Prostate gland (tissue), 2 donors: Measurements from ENCODE around the gene AKAP13. TPM values are rescaled to one million over a fixed set of nuclear protein-coding genes. Genes with fewer than 3 reads are reported as not detected.

Experiments used
- DNase-seq: peaks from one replicate; pipeline ENCODE4 v3.0.0-alpha.2; 2019; ENCODE audit warnings: low spot score
- H3K27ac ChIP-seq, 2 donors: fragments of 200-600 bp; sonication (generic); 2 replicates each; pipeline ENCODE4 v1.5.1; 2017 to 2019
- H3K27me3 ChIP-seq: fragments of 200-600 bp; sonication (generic); replicated peaks from 2 replicates; pipeline ENCODE4 v1.5.1; 2019; ENCODE audit not compliant: insufficient read depth
- H3K36me3 ChIP-seq, 2 donors: fragments of 200-600 bp; sonication (generic); 1 replicate in 1 of 2; 2 replicates in 1 of 2; pipeline versions ENCODE4 v1.5.1 to v1.8.1; 2017 to 2019
- H3K4me1 ChIP-seq: fragments of 200-600 bp; sonication (generic); replicated peaks from 2 replicates; pipeline ENCODE4 v1.5.1; 2019
- H3K4me3 ChIP-seq, 2 donors: fragments of 200-600 bp; sonication (generic); 2 replicates each; pipeline ENCODE4 v1.5.1; 2017 to 2019
- H3K9me3 ChIP-seq: fragments of 200-600 bp; sonication (generic); 2 replicates; pipeline ENCODE4 v1.5.1; 2017
- POLR2A ChIP-seq: fragments of 450-650 bp; IDR thresholded peaks from one replicate; pipeline ENCODE4 v1.6.1; 2016; ENCODE audit warnings: antibody characterized with exemption, mild to moderate bottlenecking
- POLR2AphosphoS5 ChIP-seq: sonication (generic); formaldehyde crosslinking; IDR thresholded peaks from one replicate; pipeline ENCODE4 v1.6.1; 2017; ENCODE audit warnings: antibody characterized with exemption
- WGBS: methylation state at CpG from one replicate; pipeline ENCODE4 v1.1.5; 2018; 5-methylcytosine and 5-hydroxymethylcytosine counted together
- intact Hi-C: fragments of 100-400 bp; cut with DNase I; formaldehyde crosslinking; loops from one replicate; pipeline ENCODE4 v1.14.2; 2022
- total RNA-seq, 2 donors: library from RNA; depleted of rRNA; stranded (reverse); fragments of >200 nt; gene quantifications; one replicate each; pipeline ENCODE4 v1.1.0, GENCODE V29; 2016
- TF ChIP-seq, protein P1 (sequence below), 4 experiments: fragments of 200-600 bp in 2 of 4; fragments of 450-650 bp in 2 of 4; sonication (generic) in 2 of 4; IDR thresholded peaks; 1 replicate in 3 of 4; 2 replicates in 1 of 4; pipeline ENCODE4 v1.5.1; 2016 to 2019; ENCODE audit warnings: antibody characterized with exemption in 4 of 4, mild to moderate bottlenecking in 2 of 4, moderate library complexity in 2 of 4

AKAP13 gene
- total RNA-seq, 2 donors from 2014 or later, result 102 to 195 TPM

DNA sequence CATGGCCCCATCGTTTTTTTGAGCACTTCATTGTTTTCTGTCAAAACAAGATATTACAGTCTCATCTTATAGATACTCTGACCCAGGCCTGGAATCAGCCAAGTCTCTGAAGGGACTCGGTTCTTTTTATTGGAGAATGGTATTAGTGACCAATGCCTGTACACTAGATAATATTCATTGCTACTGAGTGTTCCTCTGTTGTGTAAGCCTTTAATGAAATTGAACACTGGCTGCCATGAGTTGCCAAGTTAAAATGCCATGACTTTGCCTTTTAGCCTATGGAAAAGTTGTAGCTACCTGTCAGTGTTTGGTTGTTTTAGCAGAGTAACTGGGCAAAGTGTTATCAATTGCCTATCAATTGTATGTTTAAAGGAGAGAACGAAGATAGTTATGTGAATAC lies 134.0 kb downstream of the AKAP13 start:
- no peak for TF ChIP-seq POLR2A
- no peak for TF ChIP-seq POLR2AphosphoS5
- TF ChIP-seq, protein P1, sequence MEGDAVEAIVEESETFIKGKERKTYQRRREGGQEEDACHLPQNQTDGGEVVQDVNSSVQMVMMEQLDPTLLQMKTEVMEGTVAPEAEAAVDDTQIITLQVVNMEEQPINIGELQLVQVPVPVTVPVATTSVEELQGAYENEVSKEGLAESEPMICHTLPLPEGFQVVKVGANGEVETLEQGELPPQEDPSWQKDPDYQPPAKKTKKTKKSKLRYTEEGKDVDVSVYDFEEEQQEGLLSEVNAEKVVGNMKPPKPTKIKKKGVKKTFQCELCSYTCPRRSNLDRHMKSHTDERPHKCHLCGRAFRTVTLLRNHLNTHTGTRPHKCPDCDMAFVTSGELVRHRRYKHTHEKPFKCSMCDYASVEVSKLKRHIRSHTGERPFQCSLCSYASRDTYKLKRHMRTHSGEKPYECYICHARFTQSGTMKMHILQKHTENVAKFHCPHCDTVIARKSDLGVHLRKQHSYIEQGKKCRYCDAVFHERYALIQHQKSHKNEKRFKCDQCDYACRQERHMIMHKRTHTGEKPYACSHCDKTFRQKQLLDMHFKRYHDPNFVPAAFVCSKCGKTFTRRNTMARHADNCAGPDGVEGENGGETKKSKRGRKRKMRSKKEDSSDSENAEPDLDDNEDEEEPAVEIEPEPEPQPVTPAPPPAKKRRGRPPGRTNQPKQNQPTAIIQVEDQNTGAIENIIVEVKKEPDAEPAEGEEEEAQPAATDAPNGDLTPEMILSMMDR (IDR thresholded peaks at IDR 0.05), result no peak
- intact Hi-C loops, result no loop called here
- no peak for DNase-seq
- no peaks in the 10 kb centered on the region for H3K4me1 ChIP-seq
- H3K36me3 ChIP-seq, result no peaks in the 10 kb centered on the region
- no peak overlapping the region for H3K4me3 ChIP-seq
- H3K27ac ChIP-seq, result no peak overlapping the region
- no peaks in the 10 kb centered on the region for H3K27me3 ChIP-seq
- H3K9me3 ChIP-seq, result no peaks in the 10 kb centered on the region
- WGBS, result 41% methylated on average over 3 of the region's 3 CpGs

DNA sequence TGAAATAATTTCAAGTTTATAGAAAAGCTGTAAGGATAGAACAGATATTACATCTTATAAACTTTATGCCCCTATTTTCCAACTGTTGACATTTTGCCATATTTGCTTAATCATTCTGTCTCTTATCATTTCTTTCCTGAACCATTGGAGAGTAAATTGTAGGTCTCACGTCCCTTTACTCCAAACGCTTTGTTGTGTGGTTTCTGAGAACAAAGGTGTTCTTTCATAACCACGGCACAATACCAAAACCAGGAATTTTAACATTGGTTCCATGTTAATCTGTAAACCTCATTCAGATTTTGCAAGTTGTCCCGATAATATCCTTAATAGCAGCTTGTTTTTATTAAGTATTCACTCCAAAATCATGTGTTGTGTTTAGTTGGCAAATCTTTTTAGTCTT lies 134.8 kb downstream of the AKAP13 start:
- no peaks in the 10 kb centered on the region for H3K27me3 ChIP-seq
- no peaks in the 10 kb centered on the region for H3K4me1 ChIP-seq
- 25% methylated on average over 4 of the region's 4 CpGs for WGBS
- no peaks in the 10 kb centered on the region for H3K9me3 ChIP-seq
- no peaks in the 10 kb centered on the region for H3K36me3 ChIP-seq
- H3K27ac ChIP-seq, result no peak overlapping the region
- DNase-seq, result no peak
- TF ChIP-seq POLR2A (no peak), POLR2AphosphoS5 (no peak)
- TF ChIP-seq, protein P1 (IDR thresholded peaks at IDR 0.05), result no peak
- no peak overlapping the region for H3K4me3 ChIP-seq
- intact Hi-C loops, result no loop called here

DNA sequence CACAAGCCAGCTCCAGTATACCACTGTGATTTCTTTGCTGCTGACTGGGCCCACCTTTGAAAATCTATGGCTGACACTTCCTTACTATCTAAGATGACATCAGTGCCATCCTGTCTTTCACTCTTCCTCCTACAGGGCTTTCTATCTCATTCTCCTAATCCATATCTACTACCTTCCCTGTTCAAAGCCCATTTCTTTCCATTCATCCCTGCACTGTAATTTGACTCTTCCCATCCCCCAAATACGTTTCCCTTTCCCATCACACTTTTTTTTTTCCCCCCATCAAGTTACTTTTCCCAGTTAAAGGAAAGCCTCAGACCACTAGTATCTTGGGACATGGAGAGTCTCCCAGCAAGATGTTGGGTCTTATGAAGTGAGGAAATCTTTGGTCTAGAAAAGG lies 136.7 kb downstream of the AKAP13 start:
- H3K27ac ChIP-seq, result no peak overlapping the region
- no peaks in the 10 kb centered on the region for H3K27me3 ChIP-seq
- TF ChIP-seq, protein P1 (IDR thresholded peaks at IDR 0.05), result no peak
- TF ChIP-seq POLR2AphosphoS5 (no peak), POLR2A (no peak)
- intact Hi-C loops, result no loop called here
- H3K9me3 ChIP-seq, result no peaks in the 10 kb centered on the region
- 83% methylated on average over 1 of the region's 1 CpG for WGBS
- peaks cover 4% of the 10 kb centered on the region for H3K4me1 ChIP-seq
- no peaks in the 10 kb centered on the region for H3K36me3 ChIP-seq
- DNase-seq, result no peak
- no peak overlapping the region for H3K4me3 ChIP-seq

DNA sequence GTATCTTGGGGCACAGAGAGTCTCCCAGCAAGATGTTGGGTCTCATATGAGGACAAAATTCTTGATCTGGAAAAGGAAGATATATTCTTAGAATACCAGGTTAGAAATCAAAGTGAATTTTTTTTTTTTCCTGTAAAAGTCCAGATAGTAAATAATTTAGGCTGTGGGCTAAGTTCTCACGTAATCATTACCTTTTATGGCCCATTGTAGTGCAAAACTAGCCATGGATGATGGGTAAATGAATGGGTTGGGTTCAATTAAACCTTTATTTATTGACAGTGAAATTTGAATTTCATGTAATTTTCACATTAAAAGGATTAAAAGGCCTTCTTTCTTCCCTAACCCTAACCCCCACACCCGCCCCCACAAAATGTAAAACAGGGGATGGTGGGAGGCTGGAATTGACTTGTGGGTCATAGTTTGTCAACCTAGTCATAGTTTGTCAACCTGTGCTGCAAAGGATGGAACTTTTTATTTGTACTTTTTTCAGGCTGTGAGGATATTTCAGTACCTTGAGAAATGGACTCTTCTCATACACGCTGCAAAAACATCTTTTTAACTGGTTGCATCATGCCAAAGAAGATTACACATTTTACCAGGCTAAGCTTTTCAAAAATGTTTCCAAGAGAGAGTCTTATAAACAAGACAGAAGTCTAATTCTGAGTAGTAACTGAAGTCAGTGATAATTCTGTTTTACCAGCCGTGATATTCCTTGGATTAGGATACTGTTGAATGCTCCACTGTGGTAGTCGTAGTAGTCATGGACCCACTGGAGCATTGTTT lies 138.8 kb downstream of the AKAP13 start:
- no peaks in the 10 kb centered on the region for H3K9me3 ChIP-seq
- no peaks in the 10 kb centered on the region for H3K36me3 ChIP-seq
- WGBS, result 67% methylated on average over 5 of the region's 5 CpGs
- intact Hi-C loops, result no loop called here
- H3K27ac ChIP-seq, result no peak overlapping the region
- no peak overlapping the region for H3K4me3 ChIP-seq
- DNase-seq, result no peak
- H3K27me3 ChIP-seq, result no peaks in the 10 kb centered on the region
- TF ChIP-seq, protein P1 (IDR thresholded peaks at IDR 0.05), result no peak
- TF ChIP-seq POLR2AphosphoS5, result no peak
- TF ChIP-seq POLR2A, result no peak
- H3K4me1 ChIP-seq, result peaks cover 4% of the 10 kb centered on the region

DNA sequence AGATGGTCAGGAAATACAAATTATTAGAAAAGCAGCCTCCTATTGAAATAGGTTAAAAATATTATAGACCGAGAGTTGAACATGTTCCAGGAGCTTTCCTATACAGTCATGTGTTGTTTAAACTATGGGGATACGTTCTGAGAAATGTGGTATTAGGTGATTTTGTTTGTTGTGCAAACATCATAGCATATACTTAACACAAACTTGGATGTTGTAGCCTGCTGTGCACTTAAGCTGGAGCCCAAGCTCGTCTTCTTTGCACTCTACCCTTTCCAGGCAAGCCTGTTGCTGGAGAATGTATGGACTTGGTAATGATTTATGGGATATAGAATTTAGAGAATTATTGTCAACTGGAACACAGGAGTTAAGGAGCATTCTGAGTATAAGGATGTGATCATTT lies 140.2 kb downstream of the AKAP13 start:
- intact Hi-C loops, result no loop called here
- Histone ChIP-seq H3K36me3 (no peaks in the 10 kb centered on the region), H3K9me3 (no peaks in the 10 kb centered on the region), H3K4me3 (no peak overlapping the region), H3K27ac (no peak overlapping the region), H3K4me1 (peaks cover 4% of the 10 kb centered on the region), H3K27me3 (no peaks in the 10 kb centered on the region)
- DNase-seq, result no peak
- 50% methylated on average over 3 of the region's 3 CpGs for WGBS
- TF ChIP-seq POLR2A (no peak), POLR2AphosphoS5 (no peak)
- TF ChIP-seq, protein P1 (IDR thresholded peaks at IDR 0.05), result no peak
